HepG2 (cell line): ENCODE data around the gene PCYOX1L. TPM values are rescaled to one million over a fixed set of nuclear protein-coding genes. Genes with fewer than 3 reads are reported as not detected.

Source experiments
- ARID4A ChIP-seq: sonication (generic); formaldehyde crosslinking; IDR thresholded peaks from 2 replicates; pipeline ENCODE4 v1.5.0; 2020; ENCODE audit warnings: mild to moderate bottlenecking, missing genetic modification reagents, borderline replicate concordance
- ARNT2 ChIP-seq: sonication (generic); formaldehyde crosslinking; IDR thresholded peaks from 2 replicates; pipeline ENCODE4 v1.8.0; 2022; ENCODE audit warnings: mild to moderate bottlenecking, low read depth, missing genetic modification reagents, moderate library complexity
- CREBL2 ChIP-seq: sonication (generic); formaldehyde crosslinking; IDR thresholded peaks from 2 replicates; pipeline ENCODE4 v1.8.1; 2023; ENCODE audit warnings: missing genetic modification reagents, mild to moderate bottlenecking, borderline replicate concordance
- CTCF ChIP-seq: sonication (generic); formaldehyde crosslinking; IDR thresholded peaks from 2 replicates; pipeline ENCODE4 v1.5.0; 2020; ENCODE audit warnings: mild to moderate bottlenecking, missing genetic modification reagents, moderate library complexity
- DNMT3B ChIP-seq: conservative IDR thresholded peaks from 2 replicates; pipeline ENCODE4 v1.6.1; 2016; ENCODE audit warnings: missing biosample characterization, control low read depth
- FOXP1 ChIP-seq, 2 experiments: fragments of 450-650 bp in 1 of 2; IDR thresholded peaks; 2 replicates each; pipeline ENCODE4 v1.6.1; 2017 to 2018; ENCODE audit warnings: antibody characterized with exemption in 1 of 2
- HMG20A ChIP-seq: IDR thresholded peaks from 2 replicates; pipeline ENCODE4 v1.6.1; 2016; ENCODE audit warnings: borderline replicate concordance
- IKZF5 ChIP-seq: IDR thresholded peaks from 2 replicates; pipeline ENCODE4 v1.6.1; 2018; ENCODE audit warnings: missing genetic modification reagents, mild to moderate bottlenecking, missing compliant biosample characterization
- NBN ChIP-seq: fragments of 450-650 bp; conservative IDR thresholded peaks from 2 replicates; pipeline ENCODE4 v1.6.1; 2017
- NR2F6 ChIP-seq, 2 experiments: IDR thresholded peaks; 2 replicates each; pipeline ENCODE4 v1.6.1; 2016; ENCODE audit warnings: antibody characterized with exemption in 1 of 2, mild to moderate bottlenecking in 1 of 2
- ZBTB46 ChIP-seq: sonication (generic); formaldehyde crosslinking; IDR thresholded peaks from 2 replicates; pipeline ENCODE4 v1.4.0; 2020; ENCODE audit warnings: mild to moderate bottlenecking, missing genetic modification reagents, borderline replicate concordance
- ZNF264 ChIP-seq: sonication (generic); formaldehyde crosslinking; IDR thresholded peaks from 2 replicates; pipeline ENCODE4 v1.4.0; 2020; ENCODE audit warnings: missing genetic modification reagents
- ZNF296 ChIP-seq: sonication (generic); formaldehyde crosslinking; conservative IDR thresholded peaks from 2 replicates; pipeline ENCODE4 v1.5.0; 2020; ENCODE audit warnings: mild to moderate bottlenecking, missing genetic modification reagents
- ZNF3 ChIP-seq: IDR thresholded peaks from 2 replicates; pipeline ENCODE4 v1.7.0; 2017; ENCODE audit warnings: inconsistent platforms
- ZNF33A ChIP-seq: sonication (generic); formaldehyde crosslinking; IDR thresholded peaks from 2 replicates; pipeline ENCODE4 v1.5.1; 2020; ENCODE audit warnings: missing genetic modification reagents, mild to moderate bottlenecking, moderate library complexity, borderline replicate concordance
- ZNF672 ChIP-seq: sonication (generic); formaldehyde crosslinking; IDR thresholded peaks from 2 replicates; pipeline ENCODE4 v1.8.1; 2022; ENCODE audit warnings: missing genetic modification reagents
- ZNF720 ChIP-seq: sonication (generic); formaldehyde crosslinking; IDR thresholded peaks from 2 replicates; pipeline ENCODE4 v1.4.0; 2020; ENCODE audit warnings: missing genetic modification reagents
- ZNF878 ChIP-seq: sonication (generic); formaldehyde crosslinking; IDR thresholded peaks from 2 replicates; pipeline ENCODE4 v1.8.1; 2023; ENCODE audit warnings: mild to moderate bottlenecking, missing genetic modification reagents, moderate library complexity
- ZNF891 ChIP-seq: sonication (generic); formaldehyde crosslinking; IDR thresholded peaks from 2 replicates; pipeline ENCODE4 v1.5.0; 2020; ENCODE audit warnings: mild to moderate bottlenecking, missing genetic modification reagents
- polyA plus RNA-seq, 8 experiments: library from polyadenylated mRNA; depleted of rRNA in 3 of 8; stranded (reverse) in 7 of 8; unstranded in 1 of 8; fragments of >200 nt; fragmentation: Illumina TruSeq in 4 of 8; extraction: Trizol in 4 of 8; gene quantifications; 2 replicates each; pipeline versions ENCODE4 v1.2.1 to v1.2.3, GENCODE V29; 2011 to 2016; ENCODE audit warnings: low read depth in 4 of 8, missing spikeins in 1 of 8, mixed read lengths in 1 of 8; ENCODE audit not compliant: insufficient read depth in 1 of 8
- total RNA-seq, 5 experiments: library from RNA; depleted of rRNA; stranded (reverse); fragments of >200 nt; fragmentation: Illumina TruSeq; extraction: Trizol; gene quantifications; 2 replicates each; pipeline ENCODE4 v1.2.3, GENCODE V29; 2016; ENCODE audit warnings: low read depth in 1 of 5

Gene PCYOX1L
- total and polyA plus RNA-seq, 2 of the 13 experiments (the other 11 are each of a cell fraction or from before 2014, with no cell fraction given) = 1.00 to 3.7 TPM

GRCh38 chr5:149345147-149345891 is 12.5 kb upstream of the PCYOX1L start, which contains the start of gene GRPEL2 (continued):
- TF ChIP-seq ZNF296 (no peak), FOXP1 (IDR thresholded peaks at IDR 0.05) (no peak), FOXP1 (CRISPR knock-in tag; IDR thresholded peaks at IDR 0.05) (no peak), IKZF5 (peak; percentile 84), DNMT3B (CRISPR knock-in tag) (no peak; the same call in 1 of the 2 replicates), CREBL2 (no peak), ARNT2 (CRISPR knock-in tag) (no peak; the same call in 1 of the 2 replicates), ZNF3 (no peak), NBN (no peak), ARID4A (CRISPR knock-in tag) (peak; percentile 82; the same call in 1 of the 2 replicates), ZNF264 (CRISPR knock-in tag) (peak; percentile 82), ZNF720 (CRISPR knock-in tag) (no peak), CTCF (CRISPR knock-in tag) (0 out of 2 replicates have a peak, but pooled peaks have one; percentile 22), ZNF672 (CRISPR knock-in tag) (no peak), HMG20A (CRISPR knock-in tag) (no peak), ZNF878 (CRISPR knock-in tag) (peak; percentile 47; the same call in 1 of the 2 replicates), ZBTB46 (no peak), NR2F6 (IDR thresholded peaks at IDR 0.05) (no peak), NR2F6 (CRISPR knock-in tag; IDR thresholded peaks at IDR 0.05) (peak; percentile 59), ZNF33A (CRISPR knock-in tag) (0 out of 2 replicates have a peak, but pooled peaks have one; percentile 23), ZNF891 (peak; percentile 76; the same call in 1 of the 2 replicates)
